GM18502 (cell line): Measurements from ENCODE around the gene UBASH3B.
"Not testable (repeated sequence)": the region's sequence is repeated elsewhere in the genome, so short reads cannot be mapped to it uniquely, and the experiment has no call there.

ENCODE experiments used
- ATAC-seq: cut with Tn5 transposase; IDR thresholded peaks from one replicate; pipeline ENCODE4 v1.9.1; 2021; ENCODE audit warnings: mild to moderate bottlenecking; ENCODE audit not compliant: unreplicated experiment, poor library complexity

The UBASH3B gene

GRCh38 chr11:122832721-122833470, 177.4 kb downstream of the UBASH3B start:
- no peak for ATAC-seq

- no peak for ATAC-seq
Observed at GRCh38 chr11:122833846-122834464, 178.4 kb downstream of the UBASH3B start.

GRCh38 chr11:122836916-122837315, 181.4 kb downstream of the UBASH3B start:
- no peak for ATAC-seq

GRCh38 chr11:122837528-122838346, 182.2 kb downstream of the UBASH3B start:
- ATAC-seq, result no peak

GRCh38 chr11:122843281-122844141, 188.0 kb downstream of the UBASH3B start:
- peak; percentile 84 for ATAC-seq

GRCh38 chr11:122847466-122847865, 191.9 kb downstream of the UBASH3B start:
- ATAC-seq, result no peak

- no peak for ATAC-seq
Observed at GRCh38 chr11:122848186-122848585, 192.7 kb downstream of the UBASH3B start.

GRCh38 chr11:122850076-122850631, 194.6 kb downstream of the UBASH3B start:
- no peak for ATAC-seq

- peak; percentile 61 for ATAC-seq
Observed at GRCh38 chr11:122851366-122851966, 195.9 kb downstream of the UBASH3B start.

GRCh38 chr11:122852074-122852795, 196.7 kb downstream of the UBASH3B start:
- ATAC-seq, result no peak

- ATAC-seq, result no peak
Observed at GRCh38 chr11:122852796-122853160, 197.3 kb downstream of the UBASH3B start.

- no peak for ATAC-seq
Observed at GRCh38 chr11:122853261-122853660, 197.7 kb downstream of the UBASH3B start.

- no peak for ATAC-seq
Observed at GRCh38 chr11:122853971-122854446, 198.5 kb downstream of the UBASH3B start.

GRCh38 chr11:122861631-122862030, 206.1 kb downstream of the UBASH3B start:
- ATAC-seq, result no peak

GRCh38 chr11:122862091-122862490, 206.6 kb downstream of the UBASH3B start:
- no peak for ATAC-seq

GRCh38 chr11:122863154-122863553, 207.6 kb downstream of the UBASH3B start:
- not testable (repeated sequence) for ATAC-seq

- no peak for ATAC-seq
Observed at GRCh38 chr11:122863704-122864326, 208.3 kb downstream of the UBASH3B start.
